GM23338 (cell line): ENCODE data around the gene GRID1. TPM values are rescaled to one million over a fixed set of nuclear protein-coding genes. Genes with fewer than 3 reads are reported as not detected.

Experiments
- ATAC-seq: fragments of 200-7000 bp; cut with Tn5 transposase; 3 replicates; pipeline ENCODE4 v1.9.1; 2020
- DNase-seq: peaks from one replicate; pipeline ENCODE4 v3.0.0-alpha.2; 2015; ENCODE audit warnings: low spot score
- H2AFZ ChIP-seq: fragments of 200-600 bp; sonication (generic); 2 replicates; pipeline ENCODE4 v1.8.0; 2016; ENCODE audit warnings: antibody characterized with exemption, mild to moderate bottlenecking, moderate library complexity
- H3F3A ChIP-seq: fragments of 200-600 bp; sonication (generic); replicated peaks from 2 replicates; pipeline ENCODE4 v1.8.0; 2017; ENCODE audit warnings: antibody characterized with exemption, mixed run types, low read depth
- H3K27ac ChIP-seq: fragments of 200-600 bp; sonication (generic); 2 replicates; pipeline ENCODE4 v1.6.1; 2016; ENCODE audit warnings: low read depth
- H3K27me3 ChIP-seq: fragments of 200-600 bp; sonication (generic); 2 replicates; pipeline ENCODE4 v1.8.0; 2016; ENCODE audit warnings: mild to moderate bottlenecking, mixed run types, moderate library complexity; ENCODE audit not compliant: insufficient read depth
- H3K36me3 ChIP-seq: fragments of 200-600 bp; sonication (generic); 2 replicates; pipeline ENCODE4 v1.8.0; 2016; ENCODE audit warnings: mild to moderate bottlenecking; ENCODE audit not compliant: insufficient read depth
- H3K4me1 ChIP-seq: fragments of 200-600 bp; sonication (generic); 2 replicates; pipeline ENCODE4 v1.8.0; 2016; ENCODE audit warnings: mild to moderate bottlenecking, moderate library complexity; ENCODE audit not compliant: insufficient read depth
- H3K4me2 ChIP-seq: fragments of 200-600 bp; sonication (generic); 2 replicates; pipeline ENCODE4 v1.7.1; 2017; ENCODE audit warnings: mixed run types
- H3K4me3 ChIP-seq: fragments of 200-600 bp; sonication (generic); 2 replicates; pipeline ENCODE4 v1.6.1; 2016; ENCODE audit warnings: mixed run types
- H3K79me2 ChIP-seq: fragments of 200-600 bp; sonication (generic); replicated peaks from 2 replicates; pipeline ENCODE4 v1.8.0; 2017; ENCODE audit warnings: mild to moderate bottlenecking; ENCODE audit not compliant: insufficient read depth
- H3K9me2 ChIP-seq: fragments of 200-600 bp; sonication (generic); 2 replicates; pipeline ENCODE4 v1.8.0; 2017; ENCODE audit not compliant: insufficient read depth
- H4K20me1 ChIP-seq: fragments of 200-600 bp; sonication (generic); replicated peaks from 2 replicates; pipeline ENCODE4 v1.8.0; 2017; ENCODE audit warnings: mild to moderate bottlenecking; ENCODE audit not compliant: insufficient read depth
- H3K27ac Mint-ChIP-seq: 2 replicates; pipeline ENCODE4 v1.8.0; 2020; ENCODE audit warnings: inconsistent platforms, mild to moderate bottlenecking, moderate library complexity, mixed read lengths
- H3K27me3 Mint-ChIP-seq: 3 replicates; pipeline ENCODE4 v1.8.0; 2022; ENCODE audit warnings: low read depth, mild to moderate bottlenecking, moderate library complexity, mixed read lengths, inconsistent platforms; ENCODE audit not compliant: insufficient read depth, poor library complexity
- H3K36me3 Mint-ChIP-seq: 3 replicates; pipeline ENCODE4 v1.8.0; 2021; ENCODE audit warnings: low read depth, mild to moderate bottlenecking, inconsistent platforms, moderate library complexity, mixed read lengths
- H3K4me1 Mint-ChIP-seq: 3 replicates; pipeline ENCODE4 v1.8.0; 2020; ENCODE audit warnings: mild to moderate bottlenecking, inconsistent platforms, mixed read lengths
- H3K4me3 Mint-ChIP-seq: 3 replicates; pipeline ENCODE4 v1.8.0; 2021; ENCODE audit warnings: moderate library complexity, mild to moderate bottlenecking, inconsistent platforms, mixed read lengths
- H3K9me3 Mint-ChIP-seq: 3 replicates; pipeline ENCODE4 v1.8.0; 2020; ENCODE audit warnings: moderate library complexity, mild to moderate bottlenecking, inconsistent platforms, mixed read lengths
- EZH2 ChIP-seq: fragments of 200-600 bp; sonication (generic); IDR thresholded peaks from one replicate; pipeline ENCODE4 v1.8.0; 2017; ENCODE audit warnings: antibody characterized with exemption, mild to moderate bottlenecking, low read depth; ENCODE audit not compliant: unreplicated experiment
- JUNB ChIP-seq: IDR thresholded peaks from one replicate; pipeline ENCODE4 v1.6.1; 2016; ENCODE audit warnings: antibody characterized with exemption; ENCODE audit not compliant: unreplicated experiment
- polyA plus RNA-seq: library from polyadenylated mRNA; unstranded; fragments of >200 nt; fragmentation: Nextera tagmentation; extraction: Ambion mirVana; gene quantifications from 2 replicates; pipeline ENCODE4 v1.2.1, GENCODE V29; 2016
- total RNA-seq: library from RNA; depleted of rRNA; stranded (reverse); fragments of >200 nt; shearing (Covaris generic); gene quantifications from 2 replicates; pipeline ENCODE4 v1.2.3, GENCODE V29; 2014
- TF ChIP-seq, protein P1 (sequence below): fragments of 250-450 bp; sonication (Bioruptor Pico); IDR thresholded peaks from 2 replicates; pipeline ENCODE4 v1.5.0; 2020; ENCODE audit warnings: mild to moderate bottlenecking, moderate library complexity
- TF ChIP-seq, protein P2 (sequence below), 2 experiments: fragments of 200-600 bp in 1 of 2; sonication (generic) in 1 of 2; conservative IDR thresholded peaks; 2 replicates each; pipeline versions ENCODE4 v1.5.1 to v1.6.1; 2016 to 2017; ENCODE audit warnings: antibody characterized with exemption in 2 of 2, low read depth in 2 of 2, mild to moderate bottlenecking in 2 of 2, moderate library complexity in 1 of 2

The GRID1 gene
- total and polyA plus RNA-seq, 2 experiments from 2014 or later, result 0.14 to 0.15 TPM

DNA sequence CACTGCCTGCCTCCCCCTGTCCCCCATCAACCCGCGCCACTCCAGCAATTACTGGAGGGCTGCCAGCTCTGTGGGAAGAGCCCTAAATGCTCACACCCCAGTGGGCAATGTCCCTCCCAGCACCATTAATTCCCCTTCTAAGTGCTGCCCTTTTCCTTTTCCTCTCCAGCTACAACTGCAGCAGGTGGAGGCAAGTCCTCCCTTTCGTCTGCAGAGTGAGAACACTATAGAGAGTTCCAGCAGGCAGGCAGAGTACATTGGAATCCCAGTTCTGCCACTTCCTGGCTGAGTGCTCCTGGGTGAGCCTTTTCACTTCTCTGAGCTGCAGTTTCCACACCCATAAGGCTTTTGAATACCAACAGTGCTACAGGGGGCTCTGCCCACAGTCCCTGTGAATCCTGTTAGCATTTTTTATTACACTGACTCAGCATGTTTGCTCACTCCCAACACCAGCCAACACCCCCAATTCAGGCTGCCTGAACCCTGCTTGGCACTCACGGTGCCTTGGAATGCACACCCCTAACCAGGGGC lies 447.0 kb downstream of the GRID1 start (continued):
- TF ChIP-seq, protein P1, sequence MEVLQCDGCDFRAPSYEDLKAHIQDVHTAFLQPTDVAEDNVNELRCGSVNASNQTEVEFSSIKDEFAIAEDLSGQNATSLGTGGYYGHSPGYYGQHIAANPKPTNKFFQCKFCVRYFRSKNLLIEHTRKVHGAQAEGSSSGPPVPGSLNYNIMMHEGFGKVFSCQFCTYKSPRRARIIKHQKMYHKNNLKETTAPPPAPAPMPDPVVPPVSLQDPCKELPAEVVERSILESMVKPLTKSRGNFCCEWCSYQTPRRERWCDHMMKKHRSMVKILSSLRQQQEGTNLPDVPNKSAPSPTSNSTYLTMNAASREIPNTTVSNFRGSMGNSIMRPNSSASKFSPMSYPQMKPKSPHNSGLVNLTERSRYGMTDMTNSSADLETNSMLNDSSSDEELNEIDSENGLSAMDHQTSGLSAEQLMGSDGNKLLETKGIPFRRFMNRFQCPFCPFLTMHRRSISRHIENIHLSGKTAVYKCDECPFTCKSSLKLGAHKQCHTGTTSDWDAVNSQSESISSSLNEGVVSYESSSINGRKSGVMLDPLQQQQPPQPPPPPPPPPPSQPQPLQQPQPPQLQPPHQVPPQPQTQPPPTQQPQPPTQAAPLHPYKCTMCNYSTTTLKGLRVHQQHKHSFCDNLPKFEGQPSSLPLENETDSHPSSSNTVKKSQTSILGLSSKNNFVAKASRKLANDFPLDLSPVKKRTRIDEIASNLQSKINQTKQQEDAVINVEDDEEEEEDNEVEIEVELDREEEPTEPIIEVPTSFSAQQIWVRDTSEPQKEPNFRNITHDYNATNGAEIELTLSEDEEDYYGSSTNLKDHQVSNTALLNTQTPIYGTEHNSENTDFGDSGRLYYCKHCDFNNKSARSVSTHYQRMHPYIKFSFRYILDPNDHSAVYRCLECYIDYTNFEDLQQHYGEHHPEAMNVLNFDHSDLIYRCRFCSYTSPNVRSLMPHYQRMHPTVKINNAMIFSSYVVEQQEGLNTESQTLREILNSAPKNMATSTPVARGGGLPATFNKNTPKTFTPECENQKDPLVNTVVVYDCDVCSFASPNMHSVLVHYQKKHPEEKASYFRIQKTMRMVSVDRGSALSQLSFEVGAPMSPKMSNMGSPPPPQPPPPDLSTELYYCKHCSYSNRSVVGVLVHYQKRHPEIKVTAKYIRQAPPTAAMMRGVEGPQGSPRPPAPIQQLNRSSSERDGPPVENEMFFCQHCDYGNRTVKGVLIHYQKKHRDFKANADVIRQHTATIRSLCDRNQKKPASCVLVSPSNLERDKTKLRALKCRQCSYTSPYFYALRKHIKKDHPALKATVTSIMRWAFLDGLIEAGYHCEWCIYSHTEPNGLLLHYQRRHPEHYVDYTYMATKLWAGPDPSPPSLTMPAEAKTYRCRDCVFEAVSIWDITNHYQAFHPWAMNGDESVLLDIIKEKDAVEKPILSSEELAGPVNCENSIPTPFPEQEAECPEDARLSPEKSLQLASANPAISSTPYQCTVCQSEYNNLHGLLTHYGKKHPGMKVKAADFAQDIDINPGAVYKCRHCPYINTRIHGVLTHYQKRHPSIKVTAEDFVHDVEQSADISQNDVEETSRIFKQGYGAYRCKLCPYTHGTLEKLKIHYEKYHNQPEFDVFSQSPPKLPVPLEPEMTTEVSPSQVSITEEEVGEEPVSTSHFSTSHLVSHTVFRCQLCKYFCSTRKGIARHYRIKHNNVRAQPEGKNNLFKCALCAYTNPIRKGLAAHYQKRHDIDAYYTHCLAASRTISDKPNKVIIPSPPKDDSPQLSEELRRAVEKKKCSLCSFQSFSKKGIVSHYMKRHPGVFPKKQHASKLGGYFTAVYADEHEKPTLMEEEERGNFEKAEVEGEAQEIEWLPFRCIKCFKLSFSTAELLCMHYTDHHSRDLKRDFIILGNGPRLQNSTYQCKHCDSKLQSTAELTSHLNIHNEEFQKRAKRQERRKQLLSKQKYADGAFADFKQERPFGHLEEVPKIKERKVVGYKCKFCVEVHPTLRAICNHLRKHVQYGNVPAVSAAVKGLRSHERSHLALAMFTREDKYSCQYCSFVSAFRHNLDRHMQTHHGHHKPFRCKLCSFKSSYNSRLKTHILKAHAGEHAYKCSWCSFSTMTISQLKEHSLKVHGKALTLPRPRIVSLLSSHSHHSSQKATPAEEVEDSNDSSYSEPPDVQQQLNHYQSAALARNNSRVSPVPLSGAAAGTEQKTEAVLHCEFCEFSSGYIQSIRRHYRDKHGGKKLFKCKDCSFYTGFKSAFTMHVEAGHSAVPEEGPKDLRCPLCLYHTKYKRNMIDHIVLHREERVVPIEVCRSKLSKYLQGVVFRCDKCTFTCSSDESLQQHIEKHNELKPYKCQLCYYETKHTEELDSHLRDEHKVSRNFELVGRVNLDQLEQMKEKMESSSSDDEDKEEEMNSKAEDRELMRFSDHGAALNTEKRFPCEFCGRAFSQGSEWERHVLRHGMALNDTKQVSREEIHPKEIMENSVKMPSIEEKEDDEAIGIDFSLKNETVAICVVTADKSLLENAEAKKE (CRISPR knock-in tag), result no peak
- no peak for TF ChIP-seq EZH2

GRCh38 chr10:85918371-85918770 lies 448.2 kb downstream of the GRID1 start:
- Mint-ChIP-seq H3K27me3 (peaks cover 7% of the 10 kb centered on the region), H3K9me3 (peaks cover 63% of the 10 kb centered on the region), H3K36me3 (peaks cover 5% of the 10 kb centered on the region; the same call in 1 of the 3 replicates), H3K4me1 (peaks cover 10% of the 10 kb centered on the region), H3K27ac (no peak overlapping the region), H3K4me3 (no peak overlapping the region; the same call in 2 of the 3 replicates)
- no peaks in the 10 kb centered on the region for H3F3A ChIP-seq
- no peaks in the 10 kb centered on the region for H3K79me2 ChIP-seq
- H3K4me2 ChIP-seq, result no peak overlapping the region
- no peaks in the 10 kb centered on the region; the same call in 1 of the 2 replicates for H3K4me1 ChIP-seq
- no peaks in the 10 kb centered on the region for H3K27me3 ChIP-seq
- no peak overlapping the region for H3K27ac ChIP-seq
- no peak overlapping the region for H2AFZ ChIP-seq
- DNase-seq, result no peak
- H3K4me3 ChIP-seq, result no peak overlapping the region
- no peak for ATAC-seq
- no peaks in the 10 kb centered on the region for H3K36me3 ChIP-seq
- TF ChIP-seq JUNB, result no peak
- TF ChIP-seq, protein P2, sequence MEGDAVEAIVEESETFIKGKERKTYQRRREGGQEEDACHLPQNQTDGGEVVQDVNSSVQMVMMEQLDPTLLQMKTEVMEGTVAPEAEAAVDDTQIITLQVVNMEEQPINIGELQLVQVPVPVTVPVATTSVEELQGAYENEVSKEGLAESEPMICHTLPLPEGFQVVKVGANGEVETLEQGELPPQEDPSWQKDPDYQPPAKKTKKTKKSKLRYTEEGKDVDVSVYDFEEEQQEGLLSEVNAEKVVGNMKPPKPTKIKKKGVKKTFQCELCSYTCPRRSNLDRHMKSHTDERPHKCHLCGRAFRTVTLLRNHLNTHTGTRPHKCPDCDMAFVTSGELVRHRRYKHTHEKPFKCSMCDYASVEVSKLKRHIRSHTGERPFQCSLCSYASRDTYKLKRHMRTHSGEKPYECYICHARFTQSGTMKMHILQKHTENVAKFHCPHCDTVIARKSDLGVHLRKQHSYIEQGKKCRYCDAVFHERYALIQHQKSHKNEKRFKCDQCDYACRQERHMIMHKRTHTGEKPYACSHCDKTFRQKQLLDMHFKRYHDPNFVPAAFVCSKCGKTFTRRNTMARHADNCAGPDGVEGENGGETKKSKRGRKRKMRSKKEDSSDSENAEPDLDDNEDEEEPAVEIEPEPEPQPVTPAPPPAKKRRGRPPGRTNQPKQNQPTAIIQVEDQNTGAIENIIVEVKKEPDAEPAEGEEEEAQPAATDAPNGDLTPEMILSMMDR (conservative IDR thresholded peaks at IDR 0.05; ENCODE audit: low read depth in 2 of 2), result 0 out of 4 replicates have a peak, but pooled peaks of 1 of the 2 experiments have one; percentile 4
- no peaks in the 10 kb centered on the region for H3K9me2 ChIP-seq
- no peaks in the 10 kb centered on the region for H4K20me1 ChIP-seq
